Activated CD4-positive, CD25-positive, alpha-beta regulatory T cell (primary cell): ENCODE data around the gene LIMCH1.
"Not testable (repeated sequence)": the region's sequence is repeated elsewhere in the genome, so short reads cannot be mapped to it uniquely, and the experiment has no call there.

Source experiments
- DNase-seq, 4 experiments: peaks; one replicate each; lab custom pipeline; 2025; lab: John Stamatoyannopoulos, UW

The LIMCH1 gene, protein sequence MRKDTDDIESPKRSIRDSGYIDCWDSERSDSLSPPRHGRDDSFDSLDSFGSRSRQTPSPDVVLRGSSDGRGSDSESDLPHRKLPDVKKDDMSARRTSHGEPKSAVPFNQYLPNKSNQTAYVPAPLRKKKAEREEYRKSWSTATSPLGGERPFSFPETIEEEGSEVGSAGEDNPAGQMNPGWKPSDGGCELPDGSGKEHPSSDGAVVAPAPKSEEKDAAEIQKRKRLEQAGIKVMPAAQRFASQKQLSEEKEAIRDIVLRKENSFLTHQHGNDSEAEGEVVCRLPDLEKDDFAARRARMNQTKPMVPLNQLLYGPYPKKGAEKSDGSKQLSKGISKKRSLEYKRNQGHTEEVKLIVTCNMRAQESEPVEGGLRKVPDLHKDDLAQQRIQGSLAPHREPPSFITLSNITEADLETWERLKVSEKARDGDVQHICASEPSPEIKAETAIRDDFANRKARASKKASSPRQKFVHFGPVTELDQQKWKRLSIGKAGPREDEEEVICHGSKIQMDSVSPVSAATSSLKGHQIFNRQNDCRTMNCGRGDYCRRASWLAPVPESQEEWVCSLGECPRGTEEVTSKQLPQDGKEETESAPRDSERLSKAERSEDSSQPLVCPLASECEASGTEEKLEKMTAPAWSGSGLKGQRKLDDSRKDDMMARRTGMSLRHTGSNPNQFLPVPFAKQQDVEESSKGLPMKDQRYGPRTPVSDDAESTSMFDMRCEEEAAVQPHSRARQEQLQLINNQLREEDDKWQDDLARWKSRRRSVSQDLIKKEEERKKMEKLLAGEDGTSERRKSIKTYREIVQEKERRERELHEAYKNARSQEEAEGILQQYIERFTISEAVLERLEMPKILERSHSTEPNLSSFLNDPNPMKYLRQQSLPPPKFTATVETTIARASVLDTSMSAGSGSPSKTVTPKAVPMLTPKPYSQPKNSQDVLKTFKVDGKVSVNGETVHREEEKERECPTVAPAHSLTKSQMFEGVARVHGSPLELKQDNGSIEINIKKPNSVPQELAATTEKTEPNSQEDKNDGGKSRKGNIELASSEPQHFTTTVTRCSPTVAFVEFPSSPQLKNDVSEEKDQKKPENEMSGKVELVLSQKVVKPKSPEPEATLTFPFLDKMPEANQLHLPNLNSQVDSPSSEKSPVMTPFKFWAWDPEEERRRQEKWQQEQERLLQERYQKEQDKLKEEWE (N-terminal part only)

DNA sequence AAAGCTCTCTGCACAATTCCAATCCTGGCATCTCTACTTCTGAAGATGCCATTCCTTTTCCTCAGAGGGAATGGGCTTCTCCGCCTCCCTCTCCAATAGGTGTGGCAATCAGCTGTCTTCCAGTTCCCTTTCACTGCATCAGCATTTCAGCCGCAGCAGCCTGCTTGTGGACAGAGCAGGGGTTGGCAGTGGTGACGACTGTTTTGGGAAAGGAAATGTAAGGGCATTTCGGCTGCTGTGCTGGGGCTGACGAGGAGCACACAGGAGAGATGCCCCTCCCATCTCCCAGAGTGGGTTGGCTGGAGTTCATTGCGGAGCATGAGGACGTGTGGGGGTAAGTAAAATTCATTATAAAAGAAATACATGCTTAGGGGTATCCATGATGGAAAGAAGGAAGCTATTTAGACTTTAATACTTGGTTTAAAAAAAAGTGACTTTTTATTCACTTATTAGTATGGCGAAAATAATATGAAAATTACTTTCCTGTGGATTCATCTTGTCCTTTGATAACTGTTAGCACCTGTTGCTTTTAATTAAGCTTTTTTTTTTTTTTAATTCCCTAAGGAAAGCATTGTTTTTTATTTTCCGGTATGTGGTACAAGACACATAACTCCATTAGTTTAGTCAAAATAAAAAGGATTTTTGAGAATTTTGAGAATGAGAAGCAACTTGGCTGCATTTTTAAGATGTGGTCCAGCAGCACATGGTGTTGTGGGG lies at the start of gene LIMCH1:
TSS of gene LIMCH1 (plus strand) at position 141 of the 717 bp plus-strand sequence. CDS start 67,839 bp downstream, outside the sequence.
- DNase-seq = no peak

DNA sequence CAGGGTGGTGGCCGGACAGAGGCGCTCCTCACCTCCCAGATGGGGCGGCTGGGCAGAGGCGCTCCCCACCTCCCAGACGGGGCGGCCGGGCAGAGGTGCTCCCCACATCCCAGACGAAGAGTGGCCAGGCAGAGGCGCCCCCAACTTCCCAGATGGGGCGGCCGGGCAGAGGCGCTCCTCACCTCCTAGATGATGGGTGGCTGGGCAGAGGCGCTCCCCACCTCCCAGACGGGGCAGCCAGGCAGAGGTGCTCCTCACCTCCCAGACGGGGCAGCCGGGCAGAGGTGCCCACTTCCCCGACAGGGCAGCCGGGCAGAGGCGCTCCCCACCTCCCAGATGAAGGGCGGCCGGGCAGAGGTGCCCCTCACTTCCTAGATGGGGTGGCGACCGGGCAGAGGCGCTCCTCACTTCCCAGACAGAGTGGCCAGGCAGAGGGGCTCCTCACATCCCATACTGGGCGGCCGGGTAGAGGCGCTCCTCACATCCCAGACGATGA lies 46.8 kb upstream of the LIMCH1 start:
- DNase-seq = not testable (repeated sequence)

DNA sequence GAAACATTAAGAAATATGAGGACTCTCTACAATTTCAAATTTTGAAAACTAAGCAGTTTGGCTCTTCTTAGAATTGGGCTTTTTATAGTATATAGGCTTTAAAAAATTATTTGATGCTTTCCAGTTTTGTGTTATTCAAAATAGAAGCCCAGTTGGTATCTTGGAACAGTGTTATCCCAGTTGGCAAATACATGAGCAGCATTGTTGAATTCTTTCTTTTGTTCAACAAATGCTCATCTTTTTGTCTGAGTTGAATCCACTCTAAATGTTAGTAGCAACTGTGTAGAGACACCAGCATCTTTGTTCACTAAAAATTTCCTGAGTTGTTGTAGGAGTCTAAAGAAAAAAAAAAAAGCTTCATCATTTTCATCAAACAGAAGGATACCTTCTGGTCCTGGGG lies 41.0 kb upstream of the LIMCH1 start:
- DNase-seq = no peak

DNA sequence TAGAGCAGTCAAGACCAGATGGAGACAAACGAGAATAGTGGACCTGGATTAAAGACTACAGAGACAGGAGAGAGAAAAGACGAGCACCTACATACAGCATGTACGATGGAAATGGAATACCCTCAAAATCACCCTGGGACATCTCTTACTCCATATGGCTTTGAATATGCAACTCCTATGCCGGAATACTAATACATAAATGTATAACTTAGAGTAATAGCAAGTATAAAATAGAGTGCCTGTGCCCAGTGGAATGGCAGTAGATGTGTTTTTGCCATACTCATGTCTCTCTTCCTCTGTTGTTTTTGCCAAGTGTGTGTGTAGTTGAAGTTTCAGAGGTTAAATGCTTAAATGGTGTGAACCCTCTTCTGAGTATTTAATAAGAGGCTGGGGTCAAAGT lies 39.8 kb upstream of the LIMCH1 start:
- DNase-seq = no peak

DNA sequence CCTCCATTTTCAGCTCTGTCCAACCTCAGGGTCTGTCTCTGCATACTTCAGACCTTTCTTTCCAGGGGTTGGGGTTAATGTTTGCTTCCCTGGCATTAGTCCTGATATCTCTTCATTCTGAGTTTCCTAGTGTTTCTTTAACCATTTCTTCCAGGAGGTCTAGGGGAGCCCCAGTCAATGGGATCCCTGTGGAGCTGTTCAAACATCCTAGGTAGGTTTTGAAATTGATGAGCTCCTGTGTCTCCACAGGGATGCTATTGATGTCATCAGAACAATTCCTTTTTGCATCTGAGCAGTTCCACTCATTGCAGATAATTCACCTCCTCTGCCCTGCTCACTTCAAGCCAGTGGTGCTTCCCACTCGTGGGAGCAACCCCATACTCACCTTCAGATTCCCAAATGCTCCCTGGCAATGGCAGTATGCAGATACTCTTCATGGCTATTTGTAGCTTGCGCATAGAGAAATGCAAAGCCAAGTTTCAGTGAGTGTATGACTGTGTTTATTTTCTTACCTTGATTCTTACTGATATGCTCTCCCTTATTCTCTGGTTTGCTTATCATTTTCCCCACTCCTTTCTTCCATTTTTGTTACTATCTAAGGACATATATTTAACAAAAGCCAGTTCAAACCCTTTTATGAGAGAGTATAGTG lies 33.7 kb upstream of the LIMCH1 start:
- no peak for DNase-seq

DNA sequence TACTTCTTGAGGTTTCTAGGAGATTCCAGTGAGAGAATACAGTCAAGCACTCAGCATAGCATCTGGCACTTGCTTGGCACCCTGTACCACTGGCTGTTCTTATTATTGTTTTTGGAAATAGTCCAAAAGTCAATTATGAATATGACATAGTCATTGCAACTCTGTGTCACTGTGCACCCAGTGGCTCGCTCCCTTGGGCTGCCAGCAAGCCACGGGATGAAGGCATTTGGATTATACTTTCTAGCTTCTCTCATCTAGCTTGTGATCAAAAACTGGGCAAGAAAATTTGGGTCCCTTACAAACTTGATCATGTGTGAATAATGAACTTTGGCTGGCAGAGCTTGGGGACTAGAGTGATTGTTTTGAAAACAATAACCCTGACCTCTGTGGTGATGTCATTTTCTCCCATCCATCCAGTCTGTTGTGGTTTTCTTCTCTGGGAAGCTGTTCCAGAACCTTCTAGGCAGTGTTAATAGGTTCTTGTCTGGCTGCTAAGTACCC lies 32.7 kb upstream of the LIMCH1 start:
- no peak for DNase-seq

DNA sequence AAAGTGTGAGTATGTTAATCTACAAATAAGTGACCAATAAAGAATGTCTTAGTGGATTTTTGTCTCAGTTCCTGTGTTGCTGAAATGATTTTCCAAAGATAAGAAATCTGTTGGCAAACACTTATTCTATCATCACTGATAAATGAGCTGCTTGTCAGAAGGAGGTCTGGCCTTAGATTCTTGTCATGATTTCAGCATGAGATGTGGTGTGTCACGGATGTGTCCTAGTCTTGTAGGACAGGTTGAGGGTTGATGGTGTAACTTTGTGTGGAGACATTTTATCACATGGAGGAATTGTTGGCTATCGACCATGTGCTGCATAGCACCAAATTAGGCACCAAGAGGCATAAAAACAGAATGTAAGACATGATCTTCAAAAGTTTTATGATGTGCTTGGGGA lies 31.8 kb upstream of the LIMCH1 start:
- DNase-seq = no peak

DNA sequence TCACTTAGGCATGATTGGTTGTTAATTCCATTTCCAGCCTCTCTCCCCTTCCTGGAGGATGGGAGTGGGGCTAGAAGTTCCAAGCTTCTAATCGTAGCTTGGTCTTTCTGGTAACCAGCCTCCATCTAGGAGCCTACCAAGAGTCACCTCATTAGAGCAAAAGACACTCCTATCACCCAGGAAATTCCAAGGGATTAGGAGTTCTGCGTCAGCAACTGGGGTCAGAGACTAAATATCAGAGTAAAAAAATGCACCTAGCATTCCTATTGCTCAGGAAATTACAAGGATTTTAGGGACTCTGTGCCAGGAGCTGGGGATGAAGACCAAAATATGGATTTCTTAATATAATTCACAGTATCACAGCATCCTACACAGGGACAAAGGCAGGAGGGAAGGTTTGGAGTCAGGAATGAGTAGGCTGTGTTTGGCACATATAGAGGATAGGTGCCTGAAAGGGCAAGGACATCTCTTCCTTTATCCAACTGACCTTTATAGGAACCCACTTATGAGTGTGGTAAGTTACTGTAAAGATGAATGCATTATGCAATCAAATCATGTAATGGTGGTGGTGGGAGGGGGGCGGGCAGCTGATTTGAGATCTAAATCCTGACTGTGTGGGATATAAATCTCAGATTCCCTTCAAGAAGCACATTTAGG lies 30.5 kb upstream of the LIMCH1 start:
- DNase-seq = no peak

DNA sequence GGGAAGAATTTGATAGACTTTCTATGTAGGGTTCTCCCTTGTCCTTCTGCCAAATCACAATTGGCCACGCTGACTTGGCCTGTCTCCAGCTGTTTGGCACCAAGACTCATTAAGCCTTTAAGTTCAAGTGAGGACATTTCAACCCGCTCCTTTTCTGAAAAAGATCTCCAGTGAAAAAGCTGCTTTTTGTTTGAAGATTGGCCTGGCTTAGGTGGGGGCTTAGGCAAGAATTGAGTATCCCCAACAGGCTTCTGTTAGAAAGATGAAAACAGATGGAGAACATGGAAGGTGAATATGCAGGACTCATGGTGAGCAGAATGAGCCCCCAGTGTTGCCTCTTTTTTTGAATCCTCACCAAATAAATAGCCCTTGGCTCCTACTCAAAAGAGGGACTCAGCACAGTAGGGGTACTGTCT lies 28.5 kb upstream of the LIMCH1 start:
- DNase-seq = no peak

DNA sequence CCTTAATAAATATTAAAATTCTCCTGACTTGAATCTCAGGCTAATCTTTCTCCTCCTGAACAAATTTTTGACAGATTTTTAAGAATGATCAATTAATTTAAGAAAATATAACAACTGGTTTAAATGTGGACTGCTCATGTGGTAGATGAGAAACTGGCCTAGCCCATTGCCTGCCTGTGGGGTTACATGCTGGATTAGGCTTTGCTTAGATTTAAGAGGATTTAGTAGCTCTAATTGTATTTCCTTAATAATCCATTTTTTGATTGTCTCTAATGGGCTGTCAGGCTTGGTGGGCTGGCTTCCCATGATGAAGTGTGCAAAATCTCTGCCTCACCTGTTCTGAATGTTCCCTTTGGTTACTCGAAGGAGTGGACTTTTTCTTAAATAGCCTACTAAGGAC lies 27.8 kb upstream of the LIMCH1 start:
- DNase-seq = no peak

DNA sequence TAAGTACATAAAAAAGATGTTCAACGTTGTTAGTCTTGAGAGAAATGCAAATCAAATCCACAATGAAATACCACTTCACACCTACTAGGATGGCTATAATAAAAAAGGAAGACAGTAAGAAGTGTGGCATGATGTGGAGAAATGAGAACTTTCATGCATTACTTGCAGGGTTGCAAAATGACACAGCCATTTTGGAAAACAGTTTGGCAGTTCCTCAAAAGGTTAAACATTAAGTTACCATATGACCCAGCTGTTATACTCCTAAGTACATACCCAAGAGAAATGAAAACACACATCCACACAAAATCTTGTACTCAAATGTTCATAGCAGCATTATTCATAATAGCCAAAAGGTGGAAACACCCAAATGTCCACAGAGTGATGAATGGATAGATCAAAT lies 25.8 kb upstream of the LIMCH1 start:
- DNase-seq = no peak

DNA sequence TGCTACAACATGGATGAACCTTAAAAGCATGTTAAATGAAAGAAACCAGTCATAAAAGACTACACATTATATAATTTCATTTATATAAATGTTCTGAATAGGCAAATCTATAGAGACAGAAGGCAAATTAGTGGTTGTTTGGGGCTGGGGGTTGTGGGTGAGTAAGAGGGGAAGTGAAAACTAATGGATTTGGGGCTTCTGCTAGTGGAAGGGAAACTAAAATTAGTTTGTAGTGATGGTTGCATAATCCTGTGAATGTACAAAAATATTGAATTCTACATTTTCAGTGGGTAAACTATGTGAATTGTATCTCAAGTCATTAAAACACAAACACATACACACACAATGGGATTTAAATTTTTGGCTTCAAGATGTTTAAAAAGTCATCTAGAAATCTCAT lies 25.4 kb upstream of the LIMCH1 start:
- DNase-seq = no peak

DNA sequence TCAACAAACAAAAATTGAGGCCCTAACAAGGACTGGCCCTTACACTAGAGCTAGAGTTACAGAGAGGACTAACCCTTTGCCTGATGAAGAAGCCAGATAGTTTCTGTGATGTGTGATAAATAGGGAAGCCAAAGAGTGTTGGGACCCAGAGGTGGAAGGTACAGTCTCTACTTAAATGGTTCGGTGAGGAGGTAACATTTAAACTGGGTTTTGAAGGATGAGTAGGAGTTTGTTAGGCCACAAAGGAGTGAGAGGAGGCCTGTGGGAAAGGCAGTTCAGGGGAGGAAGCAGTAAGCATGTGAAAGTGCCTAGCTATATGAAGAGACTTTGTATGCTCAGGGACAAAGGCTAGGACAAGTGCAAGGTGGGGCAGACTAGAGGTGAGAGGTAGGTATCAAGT lies 23.8 kb upstream of the LIMCH1 start:
- no peak for DNase-seq

DNA sequence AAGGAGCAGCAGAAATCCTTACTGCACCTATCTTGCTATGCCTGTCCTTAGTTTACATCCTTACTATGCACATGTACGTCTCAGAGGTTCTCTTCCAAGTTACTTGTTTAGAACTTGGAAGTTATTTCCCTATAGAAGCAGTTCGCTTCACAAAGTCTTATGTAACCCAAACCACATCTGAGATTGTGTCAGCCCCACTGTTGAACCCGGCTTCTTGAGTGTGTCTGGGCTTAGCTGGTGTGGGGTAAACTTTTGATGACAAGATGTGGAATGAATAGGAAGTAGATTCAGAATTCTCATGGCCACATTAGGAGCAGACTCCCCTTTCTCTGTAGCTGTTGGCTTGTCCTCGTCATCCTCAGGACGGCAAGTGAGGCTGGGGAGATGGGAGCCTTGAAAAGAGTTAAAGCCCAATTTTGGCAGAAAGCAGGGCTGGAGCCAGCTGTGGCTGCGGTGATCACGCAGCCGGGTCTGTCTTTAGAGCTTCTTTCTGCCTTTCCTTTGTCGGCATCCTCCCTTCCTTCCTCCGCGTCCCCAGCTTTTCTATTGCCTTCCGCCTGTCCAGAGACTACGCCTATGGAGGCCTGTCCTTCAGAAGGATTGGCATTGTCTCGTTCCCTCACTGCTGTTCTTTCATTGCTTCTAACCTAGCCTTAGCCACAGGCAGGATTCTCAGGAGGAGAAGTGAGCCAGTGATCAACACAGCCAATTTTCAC lies 23.0 kb upstream of the LIMCH1 start:
- DNase-seq = no peak

DNA sequence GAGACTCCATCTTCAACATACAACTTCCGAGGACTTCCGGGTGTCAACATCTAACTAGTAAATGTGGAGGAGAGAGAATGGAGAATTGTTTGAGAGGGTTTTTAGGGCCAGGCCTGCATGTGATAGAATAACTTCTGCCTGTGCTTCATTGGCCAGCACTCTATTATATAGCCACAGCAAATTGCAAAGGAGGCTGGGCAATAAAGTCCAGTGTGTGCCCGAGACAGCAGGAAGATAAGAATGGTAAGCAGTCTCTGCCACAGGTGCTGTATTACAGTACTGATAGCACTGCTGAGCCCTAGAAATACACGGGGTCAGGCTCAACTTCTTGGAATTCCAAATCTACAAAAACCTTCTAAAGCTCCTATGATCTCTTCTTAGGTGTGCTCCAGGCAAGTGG lies 20.8 kb upstream of the LIMCH1 start:
- no peak for DNase-seq

DNA sequence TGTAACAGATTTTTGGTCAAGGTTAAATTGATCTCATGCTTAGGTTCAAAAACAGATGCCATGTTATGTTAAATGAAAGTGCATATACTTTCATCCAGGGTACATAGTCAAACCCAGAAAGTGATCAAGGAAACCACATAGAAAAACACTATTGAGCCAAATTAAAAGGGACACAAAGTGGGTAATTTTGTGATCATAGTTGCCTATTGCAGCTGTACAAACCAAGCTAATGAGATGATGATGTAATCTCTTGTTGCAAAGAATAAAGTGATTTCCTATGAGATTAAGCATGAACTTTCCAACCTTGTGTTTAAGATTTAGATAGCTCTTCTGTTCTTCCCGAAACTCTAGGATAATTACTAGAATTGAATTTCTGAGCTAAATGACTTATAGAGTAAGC lies 20.2 kb upstream of the LIMCH1 start:
- no peak for DNase-seq

DNA sequence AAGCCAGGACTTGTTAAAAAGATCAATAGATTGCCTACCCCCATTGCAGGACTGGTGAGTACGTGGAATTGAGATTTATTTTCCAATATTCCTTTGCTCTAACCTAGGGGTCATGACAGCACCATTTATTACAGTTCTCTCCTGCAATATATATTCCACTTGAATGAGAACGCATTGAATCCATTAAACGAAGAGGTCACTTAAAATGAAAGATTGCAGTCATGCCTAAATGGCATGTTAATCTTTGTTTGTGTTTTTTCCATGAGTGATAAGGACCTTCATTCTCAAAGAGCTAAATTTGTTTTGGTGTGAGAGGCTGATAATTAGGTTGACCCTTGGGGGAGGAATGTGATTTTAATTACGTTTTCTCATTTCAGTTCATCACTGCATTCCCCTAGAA lies 13.5 kb upstream of the LIMCH1 start:
- no peak for DNase-seq

DNA sequence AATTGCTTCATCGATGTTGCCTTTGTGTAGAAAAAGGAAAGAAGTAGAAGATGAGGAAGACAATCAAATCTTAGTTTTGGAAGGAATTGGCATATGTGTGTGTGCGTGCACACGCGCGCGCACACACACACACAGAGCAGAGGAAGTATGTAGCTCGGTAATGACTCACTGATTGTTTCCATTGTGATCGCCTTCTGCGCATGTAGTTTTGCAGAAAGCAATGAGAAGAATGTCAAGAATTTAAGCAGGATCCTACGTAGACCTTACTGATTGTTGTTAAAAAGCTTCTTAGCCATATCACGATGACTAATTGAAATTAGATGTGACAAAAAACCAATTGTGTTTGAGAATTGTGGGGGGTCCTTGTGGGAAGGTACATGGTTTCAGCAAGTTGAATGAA lies 12.8 kb upstream of the LIMCH1 start:
- no peak for DNase-seq

DNA sequence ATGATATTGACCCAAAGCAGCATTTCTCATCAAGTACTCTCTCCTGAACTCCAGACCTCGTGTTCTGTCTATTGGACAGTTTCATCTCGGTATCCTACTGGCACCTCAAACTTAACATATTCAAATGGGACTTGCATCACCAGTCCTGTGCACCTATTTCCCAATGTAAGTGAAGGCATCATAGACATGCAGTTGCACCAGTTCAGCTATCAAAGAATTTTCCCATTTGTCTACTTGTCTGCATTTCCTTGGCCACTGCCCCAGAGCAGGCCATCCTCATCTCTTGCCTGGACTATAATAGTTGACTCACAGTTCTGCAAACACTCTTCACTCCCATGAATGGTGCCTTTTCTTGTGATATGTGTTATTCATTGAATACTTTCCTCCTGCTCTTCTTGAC lies 11.3 kb upstream of the LIMCH1 start:
- DNase-seq = no peak
